HepG2 (cell line): ENCODE measurements around the gene ARL5C. TPM values are rescaled to one million over a fixed set of nuclear protein-coding genes. Genes with fewer than 3 reads are reported as not detected.

Experiments used
- ADNP ChIP-seq: sonication (generic); formaldehyde crosslinking; IDR thresholded peaks from 2 replicates; pipeline ENCODE4 v1.4.0; 2020; ENCODE audit warnings: missing genetic modification reagents
- E2F2 ChIP-seq: sonication (generic); formaldehyde crosslinking; IDR thresholded peaks from 2 replicates; pipeline ENCODE4 v1.4.0; 2020; ENCODE audit warnings: missing genetic modification reagents, borderline replicate concordance
- EEA1 ChIP-seq: sonication (generic); formaldehyde crosslinking; IDR thresholded peaks from 2 replicates; pipeline ENCODE4 v1.5.1; 2020; ENCODE audit warnings: mild to moderate bottlenecking, missing genetic modification reagents, borderline replicate concordance
- FOXM1 ChIP-seq: sonication (generic); formaldehyde crosslinking; IDR thresholded peaks from 2 replicates; pipeline ENCODE4 v1.5.0; 2020; ENCODE audit warnings: missing genetic modification reagents
- HINFP ChIP-seq: sonication (generic); formaldehyde crosslinking; IDR thresholded peaks from 2 replicates; pipeline ENCODE4 v1.4.0; 2020; ENCODE audit warnings: low read depth, mild to moderate bottlenecking, missing genetic modification reagents
- IKZF4 ChIP-seq: sonication (generic); formaldehyde crosslinking; IDR thresholded peaks from 2 replicates; pipeline ENCODE4 v1.5.1; 2020; ENCODE audit warnings: borderline replicate concordance, mild to moderate bottlenecking, low read depth, missing genetic modification reagents; ENCODE audit errors: not compliant biosample characterization
- JUN ChIP-seq: sonication (generic); formaldehyde crosslinking; IDR thresholded peaks from 2 replicates; pipeline ENCODE4 v1.4.0; 2020; ENCODE audit warnings: mild to moderate bottlenecking, missing genetic modification reagents
- MIXL1 ChIP-seq: IDR thresholded peaks from 2 replicates; pipeline ENCODE4 v1.6.1; 2016
- MNT ChIP-seq: fragments of 450-650 bp; IDR thresholded peaks from 2 replicates; pipeline ENCODE4 v1.6.1; 2016
- NCOR1 ChIP-seq: fragments of 200-600 bp; sonication (generic); IDR thresholded peaks from 2 replicates; pipeline ENCODE4 v1.7.0; 2017; ENCODE audit warnings: antibody characterized with exemption, low read length, borderline replicate concordance
- NFYC ChIP-seq: IDR thresholded peaks from 2 replicates; pipeline ENCODE4 v1.6.1; 2016; ENCODE audit warnings: missing genetic modification reagents, missing compliant biosample characterization
- RAD21 ChIP-seq: fragments of 450-650 bp; formaldehyde crosslinking; IDR thresholded peaks from 2 replicates; pipeline ENCODE4 v1.5.0; 2020; ENCODE audit warnings: mild to moderate bottlenecking
- REPIN1 ChIP-seq: sonication (generic); formaldehyde crosslinking; IDR thresholded peaks from 2 replicates; pipeline ENCODE4 v1.8.0; 2022; ENCODE audit warnings: missing genetic modification reagents, low read depth, mild to moderate bottlenecking, borderline replicate concordance
- SALL1 ChIP-seq: sonication (generic); formaldehyde crosslinking; IDR thresholded peaks from 2 replicates; pipeline ENCODE4 v1.8.0; 2022; ENCODE audit warnings: mild to moderate bottlenecking, missing genetic modification reagents
- TBP ChIP-seq: sonication (generic); formaldehyde crosslinking; IDR thresholded peaks from 2 replicates; pipeline ENCODE4 v1.5.0; 2020; ENCODE audit warnings: missing genetic modification reagents
- ZMAT3 ChIP-seq: sonication (generic); formaldehyde crosslinking; conservative IDR thresholded peaks from 2 replicates; pipeline ENCODE4 v1.7.0; 2021; ENCODE audit warnings: missing genetic modification reagents
- ZNF367 ChIP-seq: sonication (generic); formaldehyde crosslinking; IDR thresholded peaks from 2 replicates; pipeline ENCODE4 v1.4.0; 2020; ENCODE audit warnings: missing genetic modification reagents, borderline replicate concordance
- ZNF670 ChIP-seq: sonication (generic); formaldehyde crosslinking; IDR thresholded peaks from 2 replicates; pipeline ENCODE4 v1.8.0; 2022; ENCODE audit warnings: mild to moderate bottlenecking, missing genetic modification reagents, borderline replicate concordance
- ZNF749 ChIP-seq: sonication (generic); formaldehyde crosslinking; IDR thresholded peaks from 2 replicates; pipeline ENCODE4 v1.8.0; 2022; ENCODE audit warnings: mild to moderate bottlenecking, missing genetic modification reagents, moderate library complexity, borderline replicate concordance
- ZNF773 ChIP-seq: sonication (generic); formaldehyde crosslinking; IDR thresholded peaks from 2 replicates; pipeline ENCODE4 v1.4.0; 2020; ENCODE audit warnings: missing genetic modification reagents, borderline replicate concordance
- ZNF790 ChIP-seq: sonication (generic); formaldehyde crosslinking; IDR thresholded peaks from 2 replicates; pipeline ENCODE4 v1.8.0; 2022; ENCODE audit warnings: missing genetic modification reagents, mild to moderate bottlenecking, borderline replicate concordance
- ZXDC ChIP-seq: sonication (generic); formaldehyde crosslinking; IDR thresholded peaks from 2 replicates; pipeline ENCODE4 v1.5.0; 2020; ENCODE audit warnings: mild to moderate bottlenecking, missing genetic modification reagents
- polyA plus RNA-seq, 8 experiments: library from polyadenylated mRNA; depleted of rRNA in 3 of 8; stranded (reverse) in 7 of 8; unstranded in 1 of 8; fragments of >200 nt; fragmentation: Illumina TruSeq in 4 of 8; extraction: Trizol in 4 of 8; gene quantifications; 2 replicates each; pipeline versions ENCODE4 v1.2.1 to v1.2.3, GENCODE V29; 2011 to 2016; ENCODE audit warnings: low read depth in 4 of 8, missing spikeins in 1 of 8, mixed read lengths in 1 of 8; ENCODE audit not compliant: insufficient read depth in 1 of 8
- total RNA-seq, 5 experiments: library from RNA; depleted of rRNA; stranded (reverse); fragments of >200 nt; fragmentation: Illumina TruSeq; extraction: Trizol; gene quantifications; 2 replicates each; pipeline ENCODE4 v1.2.3, GENCODE V29; 2016; ENCODE audit warnings: low read depth in 1 of 5

ARL5C gene
- total and polyA plus RNA-seq, 2 of the 13 experiments (the other 11 are each of a cell fraction or from before 2014, with no cell fraction given): not detected

GRCh38 chr17:39153599-39154051, 12.3 kb downstream of the ARL5C start (continued):
- peak; percentile 43 for TF ChIP-seq RAD21 (CRISPR knock-in tag)
- peak; percentile 19; the same call in 1 of the 2 replicates for TF ChIP-seq HINFP
- peak; percentile 71 for TF ChIP-seq NCOR1
- TF ChIP-seq MIXL1: peak; percentile 75; the same call in 1 of the 2 replicates
- TF ChIP-seq SALL1 (CRISPR knock-in tag): no peak; the same call in 1 of the 2 replicates
- TF ChIP-seq REPIN1 (CRISPR knock-in tag): no peak
- no peak for TF ChIP-seq ZNF367 (CRISPR knock-in tag)
- TF ChIP-seq NFYC (CRISPR knock-in tag): no peak
- no peak for TF ChIP-seq ZNF773 (CRISPR knock-in tag)
- no peak for TF ChIP-seq MNT
- TF ChIP-seq IKZF4 (CRISPR knock-in tag): no peak
- no peak for TF ChIP-seq EEA1 (CRISPR knock-in tag)
- TF ChIP-seq JUN (CRISPR knock-in tag): 0 out of 2 replicates have a peak, but pooled peaks have one; percentile 51
- TF ChIP-seq ADNP: no peak
- no peak for TF ChIP-seq ZXDC (CRISPR knock-in tag)
- TF ChIP-seq ZNF670: peak; percentile 88; the same call in 1 of the 2 replicates
- TF ChIP-seq E2F2: peak; percentile 87; the same call in 1 of the 2 replicates
- TF ChIP-seq ZNF790 (CRISPR knock-in tag): no peak
- no peak for TF ChIP-seq FOXM1
- TF ChIP-seq ZNF749 (CRISPR knock-in tag): no peak
- no peak for TF ChIP-seq TBP (CRISPR knock-in tag)
- TF ChIP-seq ZMAT3: no peak
